GM19324 (cell line): ENCODE results near the gene GSDMA.

Experiments
- ATAC-seq: cut with Tn5 transposase; IDR thresholded peaks from one replicate; pipeline ENCODE4 v1.9.1; 2021; ENCODE audit warnings: mild to moderate bottlenecking, moderate library complexity; ENCODE audit not compliant: unreplicated experiment, low FRiP score

The GSDMA gene, protein sequence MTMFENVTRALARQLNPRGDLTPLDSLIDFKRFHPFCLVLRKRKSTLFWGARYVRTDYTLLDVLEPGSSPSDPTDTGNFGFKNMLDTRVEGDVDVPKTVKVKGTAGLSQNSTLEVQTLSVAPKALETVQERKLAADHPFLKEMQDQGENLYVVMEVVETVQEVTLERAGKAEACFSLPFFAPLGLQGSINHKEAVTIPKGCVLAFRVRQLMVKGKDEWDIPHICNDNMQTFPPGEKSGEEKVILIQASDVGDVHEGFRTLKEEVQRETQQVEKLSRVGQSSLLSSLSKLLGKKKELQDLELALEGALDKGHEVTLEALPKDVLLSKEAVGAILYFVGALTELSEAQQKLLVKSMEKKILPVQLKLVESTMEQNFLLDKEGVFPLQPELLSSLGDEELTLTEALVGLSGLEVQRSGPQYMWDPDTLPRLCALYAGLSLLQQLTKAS

DNA sequence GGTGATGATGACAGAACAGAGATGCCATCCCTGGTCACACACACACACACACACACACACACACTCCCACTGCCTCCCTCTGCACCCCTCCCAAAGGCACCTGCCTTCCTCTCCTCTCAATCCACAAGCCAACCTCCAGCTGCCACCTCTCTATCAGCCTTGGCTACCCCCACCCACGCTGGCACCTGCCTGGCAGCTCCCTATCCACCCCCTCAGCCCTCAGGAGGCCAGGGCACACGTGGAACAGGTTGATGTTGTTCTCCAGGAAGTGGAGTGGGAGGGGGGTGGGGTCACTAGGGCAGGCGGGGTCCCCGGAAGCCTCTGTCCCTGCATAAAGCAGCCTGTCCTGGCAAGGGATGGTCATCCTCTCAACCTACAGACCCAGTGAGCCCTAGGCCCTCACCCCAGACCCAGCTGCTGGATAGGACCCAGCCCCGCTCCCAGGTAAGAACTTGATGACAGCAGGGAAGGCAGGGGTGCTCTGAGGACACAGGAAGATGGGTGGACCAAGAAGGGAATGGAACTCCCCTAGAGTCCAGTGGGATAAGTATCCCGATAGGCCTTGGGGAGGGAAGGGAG, at the start of gene GSDMA:
GSDMA (plus strand) TSS at position 363 of the 579 bp plus-strand sequence. CDS start 2,684 bp downstream, outside the sequence.
- ATAC-seq, result no peak

DNA sequence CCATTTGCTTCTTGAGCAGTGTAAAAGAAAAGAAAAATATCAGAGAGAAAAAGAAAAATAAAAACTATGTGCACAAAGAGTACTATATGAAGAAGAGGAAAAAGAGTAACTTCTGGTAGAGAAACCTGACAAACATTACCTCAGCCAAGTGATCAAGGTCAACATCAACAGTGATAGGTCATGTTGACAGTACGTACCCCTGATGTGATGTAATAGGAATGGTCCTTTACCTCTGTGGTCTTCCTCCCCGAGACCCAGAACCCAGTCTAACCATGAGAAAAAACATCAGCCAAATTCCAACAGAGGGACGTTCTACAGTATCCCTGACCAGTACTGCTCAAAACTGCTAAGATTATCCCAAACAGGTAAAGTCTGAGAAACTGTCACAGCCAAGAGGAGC, 48.8 kb upstream of the GSDMA start:
- no peak for ATAC-seq

DNA sequence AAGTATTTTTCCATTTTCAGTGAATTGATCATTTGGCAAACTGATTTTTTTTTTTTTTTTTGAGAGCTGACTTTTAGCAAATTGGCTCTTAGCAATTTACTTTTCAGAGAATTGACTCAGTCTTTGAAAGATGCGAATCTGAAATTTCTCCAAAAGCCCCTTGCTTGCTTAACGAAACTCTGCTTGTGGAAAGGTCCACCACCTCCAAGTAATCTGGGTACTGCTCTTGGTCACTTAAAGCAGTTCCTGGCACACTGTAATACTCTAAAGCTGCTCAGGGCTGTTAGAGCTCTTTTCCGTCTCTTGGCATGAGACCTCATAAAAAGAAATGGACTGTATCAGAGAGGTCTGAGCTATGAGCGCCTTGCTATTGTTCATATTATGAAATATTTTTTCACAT, 47.2 kb upstream of the GSDMA start:
- no peak for ATAC-seq

DNA sequence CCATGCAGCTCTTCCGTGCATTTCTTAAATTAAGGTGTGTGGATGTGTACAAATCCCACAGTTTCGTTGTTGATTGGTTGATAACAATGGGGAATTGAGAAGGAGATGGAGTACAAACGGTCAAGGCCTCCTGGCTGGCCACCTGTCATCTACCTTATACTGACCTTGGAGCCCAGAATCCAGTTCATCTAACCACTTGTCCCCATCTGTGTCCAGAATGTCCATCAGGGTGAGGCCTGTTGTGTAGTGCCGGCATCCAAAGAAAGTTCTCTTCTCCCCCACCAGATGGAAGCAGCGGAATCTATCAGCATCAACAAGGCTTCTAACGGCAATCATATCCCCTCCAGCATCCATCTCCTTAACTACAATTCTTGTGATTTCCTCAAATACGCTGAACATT, 45.9 kb upstream of the GSDMA start:
- ATAC-seq, result no peak

DNA sequence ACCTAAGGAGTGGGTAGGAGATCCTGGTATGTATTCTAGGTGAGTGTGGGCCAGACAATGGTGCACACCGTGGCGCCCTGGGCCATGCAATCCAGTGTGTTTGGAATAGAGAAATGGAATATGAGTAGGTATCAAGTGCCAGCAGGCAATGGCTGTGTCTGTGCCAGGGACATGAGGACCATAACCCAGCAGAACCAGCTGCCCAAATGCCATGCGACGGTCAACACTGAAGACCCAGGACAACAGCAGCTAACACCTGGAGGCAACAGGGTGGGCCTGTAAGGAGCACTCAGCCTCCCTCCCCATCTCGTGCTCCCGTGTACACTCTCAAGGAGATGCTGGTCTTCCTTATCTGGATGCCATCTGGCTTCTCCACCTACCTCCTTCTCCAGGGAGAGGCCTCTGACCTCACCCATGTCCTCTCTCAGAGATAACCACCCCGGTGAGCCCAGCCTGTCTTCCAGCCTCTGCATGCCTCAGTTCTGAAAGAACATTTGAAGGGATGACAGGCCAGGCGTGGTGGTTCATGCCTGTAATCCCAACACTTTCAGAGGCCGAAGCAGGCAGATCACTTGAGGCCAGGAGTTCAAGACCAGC, 43.6 kb upstream of the GSDMA start:
- no peak for ATAC-seq

DNA sequence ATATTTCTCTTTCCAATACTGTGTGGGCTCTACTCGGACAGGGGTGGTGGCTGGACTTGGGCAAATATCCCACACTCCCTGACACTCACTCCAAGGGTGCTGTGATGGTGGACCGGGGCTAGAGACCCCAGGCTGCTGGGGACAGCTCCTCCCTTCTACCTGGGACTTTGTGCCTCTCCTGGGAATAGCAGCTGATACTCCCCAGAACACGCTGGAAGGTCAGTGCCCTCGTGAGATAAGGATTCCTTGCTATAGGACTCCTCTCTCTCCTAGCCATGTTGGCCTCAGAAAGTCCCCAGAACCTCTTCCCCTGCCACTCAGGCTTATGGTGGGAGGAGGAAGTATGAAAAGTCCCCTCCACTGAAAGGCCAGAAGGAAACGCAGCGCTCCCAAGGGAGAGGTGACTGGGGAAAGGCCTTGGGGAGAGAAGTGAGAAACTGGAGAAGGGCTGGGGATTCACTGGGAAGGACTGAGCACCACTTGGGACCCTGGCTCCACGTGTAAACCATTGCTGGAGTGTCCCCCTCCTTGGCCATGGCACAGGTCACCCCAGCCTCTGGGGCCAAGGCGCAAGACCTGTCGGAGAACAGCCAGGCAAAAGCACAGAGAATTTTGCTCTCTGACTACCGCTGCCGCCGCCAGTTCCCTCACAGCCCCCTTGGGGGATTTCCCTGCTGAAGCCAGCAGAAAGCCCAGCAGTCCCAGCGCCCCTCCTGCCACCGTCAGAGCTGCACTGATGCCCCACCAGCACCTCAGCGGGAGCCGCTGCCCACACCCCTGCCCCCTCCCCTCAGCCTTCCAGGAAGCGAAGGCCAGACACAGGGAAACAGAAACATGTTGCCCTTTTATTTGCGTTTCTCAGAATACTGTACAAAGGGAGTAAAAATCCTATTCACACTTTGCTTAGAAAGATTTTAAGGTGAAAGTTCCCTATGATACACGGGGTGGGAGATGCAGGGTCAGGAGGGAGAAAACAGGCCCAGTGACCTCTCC, 42.3 kb upstream of the GSDMA start:
- no peak for ATAC-seq

DNA sequence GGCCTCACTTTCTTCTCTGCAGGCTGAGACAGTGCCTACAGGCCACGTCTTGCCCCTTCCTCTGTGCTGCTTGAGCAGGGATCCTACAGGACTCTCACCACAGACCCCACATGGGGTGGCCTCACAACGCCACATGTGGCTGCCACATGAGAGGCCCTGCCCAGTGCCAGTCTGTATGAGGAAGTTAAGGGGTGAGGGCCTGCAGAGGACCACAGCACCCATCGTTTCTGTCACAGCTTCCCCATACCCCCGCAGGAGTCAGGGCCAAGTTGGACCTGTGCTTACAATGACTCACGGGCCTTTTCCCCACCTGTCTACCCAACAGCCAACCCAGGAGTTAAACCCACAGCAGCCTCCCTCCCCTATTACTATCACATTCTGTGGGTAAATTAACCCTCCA, 41.5 kb upstream of the GSDMA start:
- ATAC-seq, result no peak

DNA sequence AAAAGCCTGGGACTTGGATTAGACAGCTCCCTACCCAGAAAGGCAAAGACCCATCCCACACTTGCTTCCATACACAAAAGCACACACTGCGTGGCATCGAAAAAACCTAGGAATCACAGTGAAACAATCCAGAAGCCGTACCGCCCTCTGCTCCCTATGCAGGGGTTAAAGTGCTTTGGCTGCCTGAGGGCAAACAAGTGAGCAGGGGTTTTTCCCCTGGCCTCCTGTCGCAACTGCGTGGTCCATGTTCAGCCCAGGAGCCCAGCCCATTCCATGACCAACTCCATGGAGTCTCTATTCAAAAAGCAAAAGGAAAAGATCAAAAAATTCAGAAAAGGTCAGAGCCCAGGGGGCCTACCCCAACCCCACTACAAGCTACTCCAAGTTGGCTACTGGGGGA, 40.8 kb upstream of the GSDMA start:
- no peak for ATAC-seq

DNA sequence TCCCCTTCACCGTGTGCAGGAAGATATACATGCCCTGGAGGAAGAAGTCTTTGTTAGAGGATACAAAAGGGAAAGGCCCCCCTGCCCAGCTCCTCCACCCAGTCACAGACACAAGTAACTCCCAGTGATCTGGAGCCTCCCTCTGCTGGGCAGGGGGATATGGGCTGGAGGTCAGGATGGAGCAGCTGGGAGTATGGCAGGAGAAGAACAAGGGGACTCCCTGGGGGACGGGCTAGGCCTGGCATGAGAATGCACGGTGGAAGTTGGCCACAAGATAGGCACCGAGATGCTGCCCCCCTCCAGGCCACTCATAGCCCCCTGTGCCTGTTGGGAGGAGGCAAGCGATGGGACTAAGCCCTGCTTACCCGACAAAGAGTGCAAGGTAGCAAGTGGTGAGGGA, 39.6 kb upstream of the GSDMA start:
- no peak for ATAC-seq

DNA sequence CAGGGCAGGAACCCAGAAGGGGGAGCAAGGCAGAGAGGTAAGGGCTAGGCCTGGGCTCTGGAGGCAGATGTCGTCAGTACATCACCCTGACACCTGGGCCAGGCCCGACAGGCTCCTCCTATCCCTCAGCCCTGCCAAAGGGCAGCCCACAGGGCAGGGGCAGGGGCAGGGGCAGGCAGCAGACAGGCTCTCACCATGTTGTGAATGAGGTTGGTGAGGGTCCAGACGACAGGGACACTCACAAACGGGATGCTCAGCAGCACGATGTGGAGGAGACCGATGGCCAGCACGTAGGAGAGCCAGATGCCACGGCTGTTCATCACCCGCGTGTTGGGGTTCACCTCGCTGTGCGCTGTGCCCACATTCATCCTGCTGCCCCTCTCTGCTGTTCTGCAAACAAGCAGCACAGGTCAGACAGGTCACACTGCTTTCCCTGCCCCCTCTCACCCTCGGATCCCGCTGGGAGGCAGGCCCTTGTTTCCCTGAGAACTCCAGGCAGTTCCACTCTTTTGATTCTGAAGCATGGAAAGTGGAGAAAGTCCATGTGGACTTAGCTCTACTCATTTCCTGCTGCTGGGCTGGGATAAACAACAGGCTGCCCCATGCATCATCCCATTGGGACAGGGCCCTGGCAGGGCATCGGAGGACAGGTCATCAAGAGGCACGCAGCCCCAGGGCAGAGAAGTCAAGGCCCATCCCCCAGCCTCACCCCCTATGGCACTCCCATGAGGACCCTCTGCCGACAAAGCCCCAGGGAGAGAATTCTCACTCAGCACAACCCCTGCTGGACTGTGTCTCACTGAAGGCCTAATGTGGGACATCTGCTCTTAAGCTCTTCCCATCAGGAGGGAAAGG, 38.7 kb upstream of the GSDMA start:
- no peak for ATAC-seq

DNA sequence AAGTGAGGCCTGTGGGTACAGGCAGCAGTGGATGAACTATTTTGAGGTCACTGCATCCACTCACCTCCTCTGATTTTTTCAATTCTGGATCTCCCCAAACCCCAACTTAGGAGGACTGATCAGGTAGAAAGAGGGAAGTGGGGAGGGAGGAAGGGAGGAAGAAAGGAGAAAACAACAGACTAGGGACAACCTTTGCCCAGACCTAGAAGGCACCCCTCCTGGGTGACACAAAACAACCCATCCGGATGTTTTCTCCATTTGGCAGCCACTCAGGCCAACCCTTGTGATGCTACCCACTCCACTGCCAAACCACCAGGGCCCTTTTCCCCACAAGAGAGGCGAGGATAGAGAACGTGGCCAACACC, 38.1 kb upstream of the GSDMA start:
- ATAC-seq, result no peak

DNA sequence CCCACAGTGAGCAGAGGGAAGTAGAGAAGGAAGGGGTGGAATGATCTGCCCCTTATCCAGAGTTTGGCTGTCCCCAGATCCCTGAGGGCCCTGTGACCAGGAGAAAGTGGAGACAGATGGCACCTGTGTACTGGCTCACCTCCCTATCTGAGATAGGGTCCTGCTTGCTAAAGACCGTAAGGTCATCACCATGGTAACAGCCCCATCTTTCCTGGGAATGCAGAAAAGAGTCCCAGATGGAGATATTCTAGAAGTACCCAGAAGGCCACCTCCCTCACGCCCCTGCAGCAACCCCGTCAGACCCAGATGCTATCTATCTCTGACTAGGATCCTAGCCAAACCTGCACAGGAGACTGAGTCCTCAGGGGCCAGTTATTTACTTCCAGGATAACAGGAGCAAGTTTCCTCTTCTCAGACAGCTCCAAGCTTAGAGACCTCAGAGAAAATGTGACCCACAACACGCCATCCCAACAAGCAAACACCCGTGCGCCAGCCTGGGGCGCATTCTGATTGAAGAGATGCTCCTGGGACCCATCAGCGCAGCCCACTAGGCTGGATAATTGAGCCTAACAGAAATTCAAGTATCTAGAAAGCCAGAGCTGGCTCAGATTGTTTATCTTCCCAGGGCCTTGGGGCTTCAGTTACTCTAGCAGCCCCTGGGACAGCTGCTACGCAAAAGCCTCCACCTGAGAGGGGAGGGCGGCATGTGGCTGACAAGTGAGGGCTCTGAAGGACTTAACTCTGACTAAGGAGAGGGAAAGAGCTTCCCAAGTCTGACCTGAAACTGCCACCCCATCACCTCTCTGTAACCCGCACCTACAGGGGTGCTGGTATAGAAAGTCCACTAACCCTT, 37.3 kb upstream of the GSDMA start:
- ATAC-seq, result no peak

DNA sequence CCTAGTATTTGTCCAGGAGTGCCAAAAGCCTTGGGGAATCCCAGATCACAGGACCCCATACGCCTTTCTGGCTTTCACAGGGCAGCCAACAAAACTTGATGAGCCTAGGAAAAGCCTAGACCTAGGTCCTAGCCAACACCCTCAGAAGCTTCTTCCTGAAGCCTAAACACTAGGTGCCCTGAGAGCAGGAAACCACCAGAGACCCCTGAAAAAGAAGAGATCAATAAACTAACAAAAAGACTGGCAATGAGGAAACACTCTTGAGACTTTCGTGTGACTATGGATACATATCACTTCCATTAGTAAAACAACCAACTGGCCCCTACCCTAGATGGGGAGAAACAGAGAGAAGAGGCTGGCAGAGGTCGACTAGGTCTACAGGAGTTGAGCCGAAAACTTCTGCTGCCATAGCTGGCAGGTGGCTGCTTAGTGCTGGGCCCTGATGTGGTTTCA, 36.6 kb upstream of the GSDMA start:
- peak; percentile 24 for ATAC-seq

DNA sequence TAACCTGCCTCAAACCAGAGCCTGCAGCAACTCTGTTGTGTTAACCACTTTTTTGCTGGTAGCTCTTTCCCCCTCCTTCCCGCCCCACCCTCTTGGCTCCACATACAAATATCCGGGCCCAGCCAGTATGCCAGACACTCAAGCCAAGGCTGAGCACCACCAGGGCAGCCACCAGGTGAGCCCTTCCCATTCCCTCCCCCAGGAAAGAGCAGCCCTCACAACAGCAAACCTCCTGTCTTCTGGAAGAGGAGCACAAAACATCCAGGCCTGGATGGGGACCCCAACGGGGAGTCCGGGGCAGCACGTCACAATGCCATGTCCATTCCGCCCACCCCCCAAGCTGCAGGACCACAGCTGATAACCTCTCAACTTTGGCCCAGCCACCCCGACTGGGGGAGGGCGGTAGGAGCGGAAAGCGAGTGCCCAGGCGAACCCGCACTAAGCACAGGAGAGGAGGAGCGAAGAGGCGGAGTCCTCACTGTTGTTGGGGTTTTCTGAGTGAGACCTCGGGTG, 36.2 kb upstream of the GSDMA start:
- peak; percentile 17 for ATAC-seq

DNA sequence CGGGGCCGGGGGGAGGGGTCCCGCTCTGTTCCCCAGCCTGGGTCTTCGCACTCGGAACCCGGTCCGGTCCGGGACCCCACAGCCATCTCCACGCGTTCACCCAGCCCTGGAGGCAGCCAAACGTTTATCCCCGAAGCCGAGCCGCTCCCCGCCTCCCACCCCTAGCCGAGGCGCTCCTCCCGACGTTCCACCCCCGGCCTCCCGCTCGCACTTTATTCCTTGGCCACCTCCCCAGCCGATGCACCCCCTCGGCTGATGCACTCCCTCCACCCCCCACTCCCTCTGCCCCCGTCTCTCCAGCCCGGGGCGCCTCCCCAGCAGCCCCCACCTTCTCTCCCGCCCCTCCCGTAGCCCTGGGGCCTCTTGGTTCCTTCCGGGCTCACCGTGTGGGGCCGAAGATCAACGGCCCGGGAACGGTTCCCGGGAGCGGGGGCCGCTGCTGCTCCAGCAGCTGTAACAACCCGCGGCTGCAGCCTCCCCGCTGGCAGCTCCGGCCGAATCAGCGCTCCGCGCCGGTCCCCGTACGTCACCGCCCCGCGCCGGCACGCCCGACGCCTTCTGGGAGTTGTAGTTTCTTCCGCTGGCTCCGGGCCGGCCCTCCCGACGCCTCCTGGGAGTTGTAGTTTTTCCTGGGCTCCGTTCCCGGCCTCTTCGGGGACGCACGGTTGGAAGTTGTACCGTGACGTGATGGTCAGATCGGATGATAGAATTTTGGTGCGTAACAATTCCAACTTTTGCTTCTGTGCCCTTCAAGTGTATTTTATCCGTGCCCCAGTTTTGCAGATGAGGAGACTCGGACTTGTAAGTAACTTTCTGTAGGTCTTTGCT, 35.5 kb upstream of the GSDMA start, which contains the start of the genes LRRC3C and ORMDL3:
LRRC3C (plus strand) TSS at position 632 of the 828 bp plus-strand sequence. CDS start 13,792 bp downstream, outside the sequence.
ORMDL3 (minus strand) TSS at position 501 of the 828 bp plus-strand sequence. CDS start 3,398 bp downstream, outside the sequence.
- ATAC-seq, result peak; percentile 89

DNA sequence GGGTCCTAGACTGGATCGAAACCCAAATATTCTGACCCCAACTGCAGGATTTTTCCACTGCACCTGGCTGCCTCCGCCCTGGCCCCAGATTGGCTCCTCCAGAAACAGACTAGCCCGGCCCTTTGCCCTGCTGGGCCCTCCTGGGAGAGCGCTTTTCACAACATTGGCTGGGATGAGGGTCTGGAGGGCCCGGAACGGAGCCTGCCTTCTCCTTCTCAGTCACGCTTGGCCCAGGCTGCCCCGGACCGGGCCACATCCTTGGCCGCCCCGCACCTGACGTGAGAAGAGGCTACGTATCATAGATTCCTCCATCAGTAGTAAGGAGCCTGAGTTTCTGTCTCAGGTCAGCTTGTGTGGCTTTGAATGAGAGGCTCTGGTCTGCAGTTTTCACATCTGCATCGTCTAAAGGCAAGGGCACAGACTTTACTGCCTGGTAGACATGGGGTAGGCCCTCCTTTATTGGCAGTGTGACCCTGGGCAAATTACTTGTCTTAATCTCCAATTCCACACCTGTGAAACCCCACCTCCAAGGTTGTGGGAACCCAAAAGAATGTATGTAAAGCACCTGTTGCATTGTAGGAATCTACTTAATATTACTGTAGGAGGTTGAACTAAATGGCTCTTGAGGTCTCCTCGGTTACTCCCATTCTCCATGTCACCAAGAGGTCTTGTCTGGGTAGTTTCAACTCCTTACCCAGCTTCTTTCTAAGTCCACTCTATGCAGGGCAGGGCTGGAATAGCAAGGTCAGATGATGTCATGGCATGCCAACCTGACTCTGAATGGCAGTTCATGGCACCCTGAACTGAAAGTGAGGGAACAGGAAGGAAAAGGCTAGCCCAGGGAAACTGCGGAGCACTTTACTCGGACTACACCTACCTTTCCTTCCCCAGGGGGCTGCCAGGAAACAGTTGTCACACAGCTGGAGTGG, 34.6 kb upstream of the GSDMA start:
- ATAC-seq, result peak; percentile 14
